Testis (tissue), 3 donors: Measurements from ENCODE around the gene BMP7. TPM values are rescaled to one million over a fixed set of nuclear protein-coding genes. Genes with fewer than 3 reads are reported as not detected.

Experiments used
- DNase-seq: peaks from one replicate; pipeline ENCODE4 v3.0.0-alpha.2; 2019
- H3K27ac ChIP-seq, 2 donors: fragments of 200-600 bp; sonication (generic); one replicate each; pipeline ENCODE4 v1.5.1; 2019
- H3K27me3 ChIP-seq: fragments of 200-600 bp; sonication (generic); one replicate; pipeline ENCODE4 v1.5.1; 2019
- H3K36me3 ChIP-seq: fragments of 200-600 bp; sonication (generic); one replicate; pipeline ENCODE4 v1.5.1; 2017; ENCODE audit warnings: low read depth; ENCODE audit errors: missing control alignments
- H3K4me1 ChIP-seq: fragments of 200-600 bp; sonication (generic); one replicate; pipeline ENCODE4 v1.5.1; 2019
- H3K4me3 ChIP-seq, 2 donors: fragments of 200-600 bp; sonication (generic); one replicate each; pipeline ENCODE4 v1.5.1; 2017 to 2019
- H3K9me3 ChIP-seq: fragments of 200-600 bp; sonication (generic); one replicate; pipeline ENCODE4 v1.5.1; 2017
- POLR2A ChIP-seq: fragments of 450-650 bp; IDR thresholded peaks from one replicate; pipeline ENCODE4 v1.6.1; 2017; ENCODE audit warnings: antibody characterized with exemption, mild to moderate bottlenecking, moderate library complexity
- WGBS, 2 donors: methylation state at CpG; one replicate each; pipeline ENCODE4 v1.1.5; 2018; 5-methylcytosine and 5-hydroxymethylcytosine counted together
- intact Hi-C: fragments of 100-400 bp; cut with DNase I; formaldehyde crosslinking; loops from one replicate; pipeline ENCODE4 v1.15.1; 2023; ENCODE audit warnings: low total_unique reads
- polyA plus RNA-seq: library from polyadenylated mRNA; stranded (reverse); fragments of 350-450 nt; fragmentation: Illumina TruSeq; extraction: RNeasy Lipid Tissue Mini Kit (QIAGEN cat#74804); gene quantifications from one replicate; pipeline ENCODE4 v1.2.3, GENCODE V29; 2014; ENCODE audit warnings: low read depth, low replicate concordance; ENCODE audit not compliant: insufficient read depth
- total RNA-seq, 2 donors: library from RNA; depleted of rRNA; stranded (reverse); fragments of >200 nt; gene quantifications; one replicate each; pipeline ENCODE4 v1.2.3, GENCODE V29; 2016
- TF ChIP-seq, protein P1 (sequence below), 3 experiments: fragments of 450-650 bp in 2 of 3; fragments of 200-600 bp in 1 of 3; sonication (generic) in 1 of 3; IDR thresholded peaks; one replicate each; pipeline ENCODE4 v1.5.1; 2016 to 2019; ENCODE audit warnings: antibody characterized with exemption in 3 of 3, mild to moderate bottlenecking in 2 of 3, moderate library complexity in 1 of 3

Gene BMP7
- total and polyA plus RNA-seq, 3 donors from 2014 or later = 2.4 to 7.1 (median 3.3) TPM

DNA sequence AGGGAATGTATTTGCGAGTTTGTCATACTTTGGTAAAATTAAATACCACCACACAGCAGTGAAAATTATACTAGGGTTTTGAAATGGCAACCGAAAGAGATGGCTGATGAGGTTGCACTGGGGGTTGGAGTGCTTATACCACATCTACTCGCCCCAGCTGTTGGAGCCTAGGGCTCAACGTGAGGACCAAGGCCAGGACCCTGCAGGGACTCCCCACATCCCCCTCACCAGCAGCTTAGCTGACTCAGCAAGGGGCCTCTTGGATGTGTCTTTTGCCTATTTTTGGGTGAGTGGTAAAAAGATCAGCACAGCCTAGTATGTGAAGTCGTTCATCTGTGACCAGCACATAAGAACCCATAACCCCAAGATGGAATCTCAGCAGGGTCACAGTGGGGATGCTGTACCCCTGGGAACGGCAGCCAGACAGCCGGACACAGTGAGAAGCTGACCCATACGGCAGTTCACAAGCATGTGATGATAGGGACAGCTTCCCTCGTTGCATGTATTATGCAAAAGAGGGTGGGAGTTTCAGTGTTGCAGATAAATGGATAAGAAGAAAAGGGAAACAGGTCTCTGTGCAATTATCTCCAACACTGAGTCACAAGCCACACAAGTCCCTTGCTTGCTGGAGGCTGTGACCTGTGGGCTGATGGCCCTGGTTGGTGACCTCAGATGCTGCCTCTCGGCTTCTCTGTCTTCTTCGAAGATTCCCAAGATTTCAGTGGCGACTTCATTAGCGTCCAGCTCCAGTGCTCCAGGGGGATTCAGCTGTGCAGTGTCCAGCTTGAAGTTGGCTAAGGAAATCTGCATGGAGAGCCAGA is 42.2 kb upstream of the BMP7 start:
- H3K9me3 ChIP-seq = no peaks in the 10 kb centered on the region
- H3K4me3 ChIP-seq = no peak overlapping the region
- TF ChIP-seq POLR2A = no peak
- TF ChIP-seq, protein P1, sequence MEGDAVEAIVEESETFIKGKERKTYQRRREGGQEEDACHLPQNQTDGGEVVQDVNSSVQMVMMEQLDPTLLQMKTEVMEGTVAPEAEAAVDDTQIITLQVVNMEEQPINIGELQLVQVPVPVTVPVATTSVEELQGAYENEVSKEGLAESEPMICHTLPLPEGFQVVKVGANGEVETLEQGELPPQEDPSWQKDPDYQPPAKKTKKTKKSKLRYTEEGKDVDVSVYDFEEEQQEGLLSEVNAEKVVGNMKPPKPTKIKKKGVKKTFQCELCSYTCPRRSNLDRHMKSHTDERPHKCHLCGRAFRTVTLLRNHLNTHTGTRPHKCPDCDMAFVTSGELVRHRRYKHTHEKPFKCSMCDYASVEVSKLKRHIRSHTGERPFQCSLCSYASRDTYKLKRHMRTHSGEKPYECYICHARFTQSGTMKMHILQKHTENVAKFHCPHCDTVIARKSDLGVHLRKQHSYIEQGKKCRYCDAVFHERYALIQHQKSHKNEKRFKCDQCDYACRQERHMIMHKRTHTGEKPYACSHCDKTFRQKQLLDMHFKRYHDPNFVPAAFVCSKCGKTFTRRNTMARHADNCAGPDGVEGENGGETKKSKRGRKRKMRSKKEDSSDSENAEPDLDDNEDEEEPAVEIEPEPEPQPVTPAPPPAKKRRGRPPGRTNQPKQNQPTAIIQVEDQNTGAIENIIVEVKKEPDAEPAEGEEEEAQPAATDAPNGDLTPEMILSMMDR (IDR thresholded peaks at IDR 0.05) = no peak
- H3K27ac ChIP-seq = no peak overlapping the region
- intact Hi-C loops = no loop called here
- no peaks in the 10 kb centered on the region for H3K4me1 ChIP-seq
- no peaks in the 10 kb centered on the region for H3K36me3 ChIP-seq
- no peaks in the 10 kb centered on the region for H3K27me3 ChIP-seq
- 54 to 62% methylated on average over 13 of the region's 13 CpGs for whole genome bisulfite sequencing, 2 donors
- DNase-seq = no peak

DNA sequence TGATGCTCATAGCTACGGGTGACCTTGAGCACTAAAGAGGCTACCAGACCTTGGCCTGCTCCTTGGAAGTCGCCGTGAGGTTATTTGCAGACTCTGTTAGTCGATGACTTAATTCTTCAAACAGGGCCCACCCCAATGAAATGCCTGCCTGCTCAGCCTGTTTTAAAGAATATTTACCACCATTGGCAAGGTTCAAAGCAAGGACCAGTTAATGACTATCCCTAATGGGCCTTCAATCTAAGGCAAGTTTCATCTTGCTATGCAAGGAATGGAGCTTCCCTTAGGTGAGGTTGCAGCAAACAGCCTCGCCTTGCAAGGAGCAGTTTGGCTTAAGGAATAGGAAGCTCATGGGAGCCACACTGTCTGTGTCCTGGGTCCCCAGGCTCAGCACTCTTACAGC is 40.3 kb upstream of the BMP7 start:
- DNase-seq = no peak

DNA sequence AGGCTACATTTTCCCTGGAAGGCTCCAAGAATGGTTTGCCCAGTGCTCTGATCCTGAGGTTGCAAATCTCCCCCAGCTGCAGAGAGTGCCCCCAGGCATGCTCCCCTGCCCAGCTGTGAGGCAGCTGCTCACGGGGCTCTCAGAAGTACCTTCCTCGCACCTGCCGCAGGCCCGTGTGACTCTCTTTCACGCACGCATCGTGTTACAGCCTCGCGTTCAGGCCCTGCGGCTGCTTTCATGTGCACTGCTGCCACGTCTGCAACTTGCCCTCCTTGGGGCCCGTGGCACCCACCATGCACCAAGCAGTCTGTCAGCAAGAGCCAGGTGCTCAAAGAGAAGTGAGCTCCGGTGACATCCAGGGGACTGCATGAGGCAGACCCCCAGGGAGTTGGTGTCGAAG is 34.6 kb upstream of the BMP7 start:
- no peak overlapping the region for H3K27ac ChIP-seq
- WGBS, 2 donors = 72 to 85% methylated on average over 14 of the region's 14 CpGs
- H3K9me3 ChIP-seq = no peaks in the 10 kb centered on the region
- no peaks in the 10 kb centered on the region for H3K4me1 ChIP-seq
- intact Hi-C loops = no loop called here
- no peak for DNase-seq
- H3K4me3 ChIP-seq = no peak overlapping the region
- H3K36me3 ChIP-seq = no peaks in the 10 kb centered on the region
- no peaks in the 10 kb centered on the region for H3K27me3 ChIP-seq
- no peak for TF ChIP-seq POLR2A
- TF ChIP-seq, protein P1 (IDR thresholded peaks at IDR 0.05) = no peak

More for the DNA sequence above, 40.3 kb upstream of the BMP7 start:
- intact Hi-C loops = no loop called here
- Histone ChIP-seq H3K9me3 (no peaks in the 10 kb centered on the region), H3K4me3 (no peak overlapping the region), H3K4me1 (no peaks in the 10 kb centered on the region), H3K36me3 (no peaks in the 10 kb centered on the region), H3K27ac (no peak overlapping the region), H3K27me3 (no peaks in the 10 kb centered on the region)
- TF ChIP-seq POLR2A = no peak
- TF ChIP-seq, protein P1 (IDR thresholded peaks at IDR 0.05) = no peak
- WGBS, 2 donors = 81 to 88% methylated on average over 2 to 5 of the region's 5 CpGs

DNA sequence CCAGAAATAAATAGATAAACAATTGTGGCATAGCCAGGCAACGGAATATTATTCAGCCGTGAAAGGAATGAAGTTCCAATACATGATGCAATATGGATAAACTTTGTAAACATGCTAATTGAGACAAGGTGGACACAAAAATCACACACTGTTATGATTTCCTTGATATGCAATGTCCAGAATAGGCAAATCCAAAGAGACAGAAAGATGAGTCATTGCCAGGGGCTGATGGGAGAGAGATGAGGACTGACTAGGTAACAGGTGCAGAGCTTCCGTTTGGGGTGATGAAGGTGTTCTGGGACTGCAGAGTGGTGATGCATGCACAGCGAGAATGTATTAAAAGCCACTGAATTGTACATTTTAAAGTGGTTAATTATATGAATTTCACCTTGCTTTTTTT is 32.0 kb upstream of the BMP7 start:
- intact Hi-C loops = no loop called here
- Histone ChIP-seq H3K4me3 (no peak overlapping the region), H3K9me3 (no peaks in the 10 kb centered on the region), H3K36me3 (no peaks in the 10 kb centered on the region), H3K27me3 (no peaks in the 10 kb centered on the region), H3K27ac (no peak overlapping the region), H3K4me1 (no peaks in the 10 kb centered on the region)
- WGBS, 2 donors = 85 to 92% methylated on average over 4 of the region's 4 CpGs
- no peak for DNase-seq
- TF ChIP-seq, protein P1 (IDR thresholded peaks at IDR 0.05) = no peak
- TF ChIP-seq POLR2A = no peak

DNA sequence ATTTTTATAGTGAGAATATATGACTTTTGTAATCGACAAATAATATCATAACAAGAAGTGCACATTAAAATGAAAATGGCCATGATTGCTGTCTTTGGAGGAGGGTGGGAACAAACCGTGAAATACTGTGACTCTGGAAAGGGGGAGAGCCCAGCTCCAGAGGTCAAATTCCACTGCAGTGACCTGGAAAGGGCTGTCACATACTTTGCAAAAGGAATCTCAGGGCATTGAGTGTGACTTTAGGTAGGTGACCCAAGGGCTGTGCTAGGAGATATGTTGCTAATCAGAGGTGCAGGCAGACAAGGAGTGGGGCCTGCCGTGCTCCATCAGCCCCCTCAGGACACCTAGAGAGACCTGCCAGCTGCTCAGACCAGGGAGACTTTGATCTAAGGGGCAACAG is 28.1 kb upstream of the BMP7 start:
- no peaks in the 10 kb centered on the region for H3K36me3 ChIP-seq
- no peaks in the 10 kb centered on the region for H3K27me3 ChIP-seq
- 64 to 74% methylated on average over 3 of the region's 3 CpGs for WGBS, 2 donors
- no peak for TF ChIP-seq POLR2A
- TF ChIP-seq, protein P1 (IDR thresholded peaks at IDR 0.05) = no peak
- no peak overlapping the region for H3K4me3 ChIP-seq
- no peaks in the 10 kb centered on the region for H3K4me1 ChIP-seq
- no peak for DNase-seq
- H3K27ac ChIP-seq = no peak overlapping the region
- no peaks in the 10 kb centered on the region for H3K9me3 ChIP-seq
- intact Hi-C loops = no loop called here
